Sigmoid colon (tissue), 3 donors: ENCODE results near the gene KIF26B.

ENCODE experiments used
- CTCF ChIP-seq, 4 experiments: fragments of 450-650 bp in 3 of 4; fragments of 200-600 bp in 1 of 4; IDR thresholded peaks; one replicate each; pipeline ENCODE4 v1.5.1; 2016 to 2019; ENCODE audit warnings: antibody characterized with exemption in 4 of 4, mild to moderate bottlenecking in 3 of 4, moderate library complexity in 2 of 4
- POLR2A ChIP-seq, 2 donors: fragments of 450-650 bp; IDR thresholded peaks; one replicate each; pipeline ENCODE4 v1.6.1; 2016; ENCODE audit warnings: antibody characterized with exemption in 2 of 2, mild to moderate bottlenecking in 2 of 2, moderate library complexity in 2 of 2

- TF ChIP-seq CTCF (IDR thresholded peaks at IDR 0.05) (no peak), POLR2A (IDR thresholded peaks at IDR 0.05) (no peak)
These were observed 528.1 kb downstream of the KIF26B start for GRCh38 chr1:245682638-245683628.
